Retinal pigment epithelial cell (primary cell): ENCODE results near the gene DFFA.
"Not testable (repeated sequence)": the region's sequence is repeated elsewhere in the genome, so short reads cannot be mapped to it uniquely, and the experiment has no call there.

Experiments
- DNase-seq: peaks from one replicate; pipeline ENCODE4 v3.0.0-alpha.2; 2010; ENCODE audit warnings: low read depth
- H3K4me3 ChIP-seq: 2 replicates; pipeline ENCODE4 v1.5.1; 2011; ENCODE audit warnings: mild to moderate bottlenecking, low read length, control low read depth, moderate library complexity
- CTCF ChIP-seq: conservative IDR thresholded peaks from 2 replicates; pipeline ENCODE4 v1.5.1; 2011; ENCODE audit warnings: low read depth, low read length, control low read depth, inconsistent platforms

DFFA gene

DNA sequence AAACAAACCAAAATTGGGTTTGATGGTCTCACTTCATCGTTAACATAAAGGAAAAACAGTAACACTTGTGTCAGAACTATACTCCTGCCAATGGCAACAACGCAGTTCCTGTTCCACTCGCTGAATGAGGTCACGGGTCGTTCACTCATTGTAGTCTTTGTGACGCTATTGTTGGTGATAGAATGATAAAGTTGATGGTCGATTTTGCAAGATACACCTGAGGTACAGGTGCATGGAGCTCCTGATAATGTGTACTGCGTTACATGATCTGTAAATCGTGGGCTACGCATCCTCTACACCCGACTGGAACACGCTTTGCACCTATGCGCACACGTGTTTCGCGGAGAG is 42.5 kb downstream of the DFFA start:
- no peak for DNase-seq
- no peak for TF ChIP-seq CTCF
- peak overlapping the region; percentile 41 for H3K4me3 ChIP-seq

- TF ChIP-seq CTCF = no peak
Measured at GRCh38 chr1:10428984-10429383, 43.3 kb downstream of the DFFA start.

DNA sequence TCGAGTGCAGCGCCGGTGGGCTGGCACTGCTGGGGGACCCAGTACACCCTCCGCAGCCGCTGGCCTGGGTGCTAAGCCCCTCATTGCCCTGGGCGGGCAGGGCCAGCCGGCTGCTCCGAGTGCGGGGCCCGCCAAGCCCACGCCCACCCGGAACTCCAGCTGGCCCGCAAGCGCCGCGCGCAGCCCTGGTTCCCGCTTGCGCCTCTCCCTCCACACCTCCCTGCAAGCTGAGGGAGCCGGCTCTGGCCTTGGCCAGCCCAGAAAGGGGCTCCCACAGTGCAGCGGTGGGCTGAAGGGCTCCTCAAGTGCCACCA is 45.8 kb downstream of the DFFA start:
- not testable (repeated sequence) for H3K4me3 ChIP-seq, DNase-seq

More at GRCh38 chr1:10428984-10429383, 43.3 kb downstream of the DFFA start:
- no peak overlapping the region for H3K4me3 ChIP-seq
- DNase-seq = no peak

DNA sequence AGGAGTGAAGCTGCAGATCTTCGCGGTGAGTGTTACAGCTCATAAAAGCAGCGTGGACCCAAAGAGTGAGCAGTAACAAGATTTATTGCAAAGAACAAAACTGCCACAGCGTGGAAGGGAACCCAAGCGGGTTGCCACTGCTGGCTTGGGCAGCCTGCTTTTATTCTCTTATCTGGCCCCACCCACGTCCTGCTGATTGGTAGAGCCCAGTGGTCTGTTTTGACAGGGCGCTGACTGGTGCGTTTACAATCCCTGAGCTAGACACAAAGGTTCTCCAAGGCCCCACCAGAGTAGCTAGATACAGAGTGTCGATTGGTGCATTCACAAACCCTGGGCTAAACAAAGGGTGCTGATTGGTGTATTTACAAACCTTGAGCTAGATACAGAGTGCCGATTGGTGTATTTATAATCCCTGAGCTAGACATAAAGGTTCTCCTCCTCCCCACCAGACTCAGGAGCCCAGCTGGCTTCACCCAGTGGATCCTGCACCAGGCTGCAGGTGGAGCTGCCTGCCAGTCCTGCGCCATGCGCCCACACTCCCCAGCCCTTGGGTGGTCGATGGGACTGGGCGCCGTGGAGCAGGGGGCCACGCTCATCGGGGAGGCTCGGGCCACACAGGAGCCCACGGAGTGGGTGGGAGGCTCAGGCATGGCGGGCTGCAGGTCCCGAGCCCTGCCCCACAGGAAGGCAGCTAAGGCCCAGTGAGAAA is 46.3 kb downstream of the DFFA start:
- H3K4me3 ChIP-seq, DNase-seq: not testable (repeated sequence)

GRCh38 chr1:10424651-10425050 is 47.7 kb downstream of the DFFA start:
- no peak overlapping the region for H3K4me3 ChIP-seq
- TF ChIP-seq CTCF = no peak
- DNase-seq = no peak

DNA sequence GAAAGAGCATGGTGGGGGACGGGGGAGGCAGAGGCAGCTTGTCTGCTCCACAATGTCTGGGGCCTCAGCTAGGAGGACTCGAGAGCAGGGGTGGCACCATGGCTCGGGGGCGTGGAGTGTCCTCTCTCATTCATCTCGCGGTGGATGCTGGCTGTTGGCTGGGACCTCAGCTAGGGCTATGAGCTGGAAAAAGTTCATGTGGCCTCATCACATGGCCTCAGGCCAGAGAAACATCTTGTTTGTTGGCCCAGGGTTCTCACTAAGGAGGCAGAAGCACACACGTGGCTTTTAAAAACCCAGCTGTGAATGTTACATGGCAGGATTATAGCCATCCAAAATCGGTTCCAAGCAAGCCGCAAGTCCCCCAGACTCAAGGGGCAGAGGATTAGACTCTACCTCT is 48.3 kb downstream of the DFFA start:
- no peak for DNase-seq
- no peak for TF ChIP-seq CTCF
- H3K4me3 ChIP-seq = no peak overlapping the region

DNA sequence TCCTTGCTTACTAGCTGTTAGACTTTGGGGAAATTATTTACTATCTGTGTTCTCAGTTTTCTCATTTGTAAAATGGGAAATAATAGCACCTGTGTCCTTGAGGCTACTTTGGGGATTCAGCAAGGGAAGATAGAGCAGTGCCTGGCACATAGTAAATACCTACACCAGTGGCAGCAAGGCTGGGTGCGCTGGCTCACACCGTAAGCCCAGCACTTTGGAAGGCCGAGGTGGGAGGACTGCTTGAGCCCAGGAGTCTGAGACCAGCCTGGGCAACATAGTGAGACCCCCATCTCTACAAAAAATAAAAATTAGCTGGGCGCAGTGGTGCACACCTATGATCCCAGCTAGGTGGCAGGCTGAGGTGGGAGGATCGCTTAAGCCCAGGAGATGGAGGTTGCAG is 50.7 kb downstream of the DFFA start:
- DNase-seq = no peak
- no peak for TF ChIP-seq CTCF
- no peak overlapping the region for H3K4me3 ChIP-seq

DNA sequence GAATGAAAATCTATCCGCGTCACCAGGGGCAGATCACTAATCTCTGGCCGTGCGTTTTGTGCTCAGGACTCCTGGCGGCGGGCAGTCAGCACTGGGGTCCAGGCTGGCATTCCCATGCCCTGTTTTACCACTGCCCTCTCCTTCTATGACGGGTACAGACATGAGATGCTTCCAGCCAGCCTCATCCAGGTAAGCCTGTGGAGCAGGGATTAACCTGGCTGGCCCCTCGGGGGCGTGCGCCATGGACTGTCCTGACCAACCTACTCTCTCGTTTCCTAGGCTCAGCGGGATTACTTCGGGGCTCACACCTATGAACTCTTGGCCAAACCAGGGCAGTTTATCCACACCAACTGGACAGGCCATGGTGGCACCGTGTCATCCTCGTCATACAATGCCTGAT is 53.0 kb downstream of the DFFA start:
- DNase-seq = no peak
- no peak overlapping the region for H3K4me3 ChIP-seq
- TF ChIP-seq CTCF = no peak

GRCh38 chr1:10418741-10419140 is 53.6 kb downstream of the DFFA start:
- not testable (repeated sequence) for H3K4me3 ChIP-seq, DNase-seq

DNA sequence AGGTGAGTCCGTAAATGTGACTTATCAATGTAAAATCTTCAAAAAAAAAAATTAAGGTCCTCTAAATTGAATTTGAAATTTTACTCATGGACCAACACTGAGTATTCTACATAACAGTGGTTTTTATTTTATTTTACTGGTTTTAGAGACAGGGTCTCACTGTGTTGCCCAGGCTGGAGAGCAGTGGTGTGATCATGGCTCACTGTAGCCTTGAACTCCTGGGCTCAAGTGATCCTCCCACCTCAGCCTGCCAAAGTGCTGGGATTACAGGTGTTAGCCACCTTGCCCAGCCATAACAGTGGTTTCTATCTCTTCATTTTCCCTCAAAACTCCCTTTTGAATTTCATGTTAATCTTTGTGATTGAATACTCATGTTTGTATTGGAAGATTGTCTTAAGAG is 56.4 kb downstream of the DFFA start:
- not testable (repeated sequence) for H3K4me3 ChIP-seq, DNase-seq
